IMR-90 (cell line): ENCODE measurements around the gene CDC5L. TPM values are rescaled to one million over a fixed set of nuclear protein-coding genes. Genes with fewer than 3 reads are reported as not detected.

Source experiments
- ATAC-seq: fragments of 200-7000 bp; cut with Tn5 transposase; 2 replicates; pipeline ENCODE4 v1.9.1; 2020; ENCODE audit warnings: low read depth, mild to moderate bottlenecking, moderate library complexity
- BruUV-seq: library from RNA; stranded (reverse); fragments of 400-500 nt; replicated peaks from 2 replicates; lab custom pipeline; 2021; lab: Mats Ljungman, UMichigan
- CTCF ChIA-PET: fragments of 300-600 bp; formaldehyde crosslinking; extraction: SDS; loops from one replicate; lab custom pipeline; 2021; ENCODE audit warnings: antibody characterized with exemption; lab: Yijun Ruan, JAX
- POLR2A ChIA-PET: fragments of 300-600 bp; sonication (Branson Sonifier 250); formaldehyde crosslinking; loops from one replicate; lab custom pipeline; 2022; ENCODE audit warnings: antibody characterized with exemption; ENCODE audit not compliant: unreplicated experiment; lab: Charles Lee
- DNase-seq: peaks from one replicate; pipeline ENCODE4 v3.0.0; 2013
- H2AFZ ChIP-seq: replicated peaks from 2 replicates; pipeline ENCODE3; 2013; ENCODE audit warnings: low read length, mild to moderate bottlenecking; ENCODE audit not compliant: poor library complexity
- H2AK5ac ChIP-seq: 2 replicates; pipeline ENCODE4 v1.6.1; 2013; ENCODE audit warnings: low read depth, low read length, inconsistent platforms
- H2AK9ac ChIP-seq: replicated peaks from 2 replicates; pipeline ENCODE3; 2013; ENCODE audit warnings: mild to moderate bottlenecking, low read depth, low read length, moderate library complexity; ENCODE audit not compliant: poor library complexity
- H2BK120ac ChIP-seq: 2 replicates; pipeline ENCODE4 v1.6.1; 2013; ENCODE audit warnings: low read depth, low read length, inconsistent platforms
- H2BK15ac ChIP-seq: 3 replicates; pipeline ENCODE4 v1.6.1; 2013; ENCODE audit warnings: low read depth, low read length, inconsistent platforms
- H2BK20ac ChIP-seq: 2 replicates; pipeline ENCODE4 v1.6.1; 2013; ENCODE audit warnings: low read depth, mild to moderate bottlenecking, inconsistent platforms, low read length, moderate library complexity
- H2BK5ac ChIP-seq: 2 replicates; pipeline ENCODE4 v1.6.1; 2013; ENCODE audit warnings: mild to moderate bottlenecking, low read depth, low read length, inconsistent platforms; ENCODE audit not compliant: poor library complexity, severe bottlenecking
- H3K14ac ChIP-seq: replicated peaks from 2 replicates; pipeline ENCODE4 v1.6.1; 2013; ENCODE audit warnings: low read depth, low read length, inconsistent platforms
- H3K18ac ChIP-seq: 2 replicates; pipeline ENCODE4 v1.6.1; 2013; ENCODE audit warnings: low read depth, low read length, control low read depth
- H3K23ac ChIP-seq: 2 replicates; pipeline ENCODE4 v1.6.1; 2013; ENCODE audit warnings: low read depth, low read length, inconsistent platforms
- H3K27ac ChIP-seq: 2 replicates; pipeline ENCODE4 v1.5.1; 2013; ENCODE audit warnings: mild to moderate bottlenecking, control low read depth, low read length; ENCODE audit not compliant: insufficient read depth
- H3K27me3 ChIP-seq: 2 replicates; pipeline ENCODE4 v1.6.1; 2013; ENCODE audit warnings: low read length; ENCODE audit not compliant: control insufficient read depth, insufficient read depth
- H3K36me3 ChIP-seq: 2 replicates; pipeline ENCODE4 v1.6.1; 2013; ENCODE audit warnings: low read length, mixed read lengths; ENCODE audit not compliant: control insufficient read depth, insufficient read depth
- H3K4ac ChIP-seq: 2 replicates; pipeline ENCODE4 v1.6.1; 2013; ENCODE audit warnings: low read depth, low read length, inconsistent platforms
- H3K4me1 ChIP-seq: 2 replicates; pipeline ENCODE4 v1.6.1; 2013; ENCODE audit warnings: low read length, mixed read lengths; ENCODE audit not compliant: control insufficient read depth, insufficient read depth
- H3K4me2 ChIP-seq: 2 replicates; pipeline ENCODE4 v1.6.1; 2013; ENCODE audit warnings: low read depth, mild to moderate bottlenecking, control low read depth, low read length, moderate library complexity
- H3K4me3 ChIP-seq: 2 replicates; pipeline ENCODE4 v1.5.1; 2013; ENCODE audit warnings: low read depth, mild to moderate bottlenecking, control low read depth, low read length, moderate library complexity; ENCODE audit not compliant: insufficient read depth
- H3K56ac ChIP-seq: 2 replicates; pipeline ENCODE4 v1.6.1; 2013; ENCODE audit warnings: low read length, inconsistent platforms; ENCODE audit not compliant: insufficient read depth; ENCODE audit errors: extremely low read depth
- H3K79me1 ChIP-seq, 2 experiments: 2 replicates each; pipeline ENCODE4 v1.6.1; 2013; ENCODE audit warnings: low read length in 2 of 2, inconsistent platforms in 1 of 2, low read depth in 1 of 2
- H3K9ac ChIP-seq: 2 replicates; pipeline ENCODE4 v1.6.1; 2013; ENCODE audit warnings: low read depth, low read length, control low read depth
- H3K9me1 ChIP-seq: 2 replicates; pipeline ENCODE4 v1.6.1; 2013; ENCODE audit warnings: low read length, inconsistent platforms; ENCODE audit not compliant: insufficient read depth
- H3K9me3 ChIP-seq: 2 replicates; pipeline ENCODE4 v1.6.1; 2013; ENCODE audit warnings: low read length; ENCODE audit not compliant: control insufficient read depth, insufficient read depth
- H4K20me1 ChIP-seq: 2 replicates; pipeline ENCODE4 v1.6.1; 2013; ENCODE audit warnings: low read length, inconsistent platforms; ENCODE audit not compliant: insufficient read depth
- H4K5ac ChIP-seq: 2 replicates; pipeline ENCODE4 v1.6.1; 2013; ENCODE audit warnings: mild to moderate bottlenecking, low read depth, low read length, control low read depth
- H4K8ac ChIP-seq, 2 experiments: 2 replicates each; pipeline ENCODE4 v1.6.1; 2013; ENCODE audit warnings: low read depth in 2 of 2, low read length in 2 of 2, control low read depth in 1 of 2, inconsistent platforms in 1 of 2
- H4K91ac ChIP-seq: 2 replicates; pipeline ENCODE4 v1.6.1; 2013; ENCODE audit warnings: low read depth, low read length, inconsistent platforms; ENCODE audit not compliant: insufficient read depth
- BHLHE40 ChIP-seq: fragments of 150-350 bp; IDR thresholded peaks from 2 replicates; pipeline ENCODE4 v1.6.1; 2016; ENCODE audit warnings: mild to moderate bottlenecking, low read depth, low read length
- CTCF ChIP-seq: conservative IDR thresholded peaks from 2 replicates; pipeline ENCODE4 v1.5.1; 2012; ENCODE audit warnings: mild to moderate bottlenecking, low read depth, low read length, improper control_type of control experiment
- FOS ChIP-seq: fragments of 150-350 bp; IDR thresholded peaks from 2 replicates; pipeline ENCODE4 v1.6.1; 2016; ENCODE audit warnings: low read depth, low read length
- RFX5 ChIP-seq: IDR thresholded peaks from 2 replicates; pipeline ENCODE4 v1.8.0; 2012; ENCODE audit warnings: low read depth, mild to moderate bottlenecking, low read length, moderate library complexity
- SMC3 ChIP-seq: fragments of 150-350 bp; IDR thresholded peaks from 2 replicates; pipeline ENCODE4 v1.6.1; 2016; ENCODE audit warnings: low read depth, mild to moderate bottlenecking, antibody characterized with exemption, low read length, moderate library complexity
- WGBS, 2 experiments: methylation state at CpG; one replicate each; pipeline versions ENCODE4 v1.1.5 to v1.1.7; 2013; ENCODE audit warnings: missing lambda C conversion rate in 2 of 2; ENCODE audit not compliant: insufficient read length in 1 of 2; ENCODE audit errors: extremely low coverage in 2 of 2; 5-methylcytosine and 5-hydroxymethylcytosine counted together
- dilution Hi-C: fragments of 300-500 bp; cut with HindIII; formaldehyde crosslinking; loops from one replicate; pipeline ENCODE4 v1.14.3; 2018; ENCODE audit warnings: low sequenced_read_pairs; ENCODE audit not compliant: unreplicated experiment
- in situ Hi-C: fragments of 300-500 bp; cut with MboI; formaldehyde crosslinking; loops from 3 replicates; pipeline ENCODE4 v1.14.3; 2019; ENCODE audit warnings: low sequenced_read_pairs, inconsistent platforms, mixed read lengths
- intact Hi-C: fragments of 100-400 bp; cut with micrococcal nuclease; formaldehyde crosslinking; loops from 2 replicates; pipeline ENCODE4 v1.10.0; 2022
- polyA plus RNA-seq, 3 experiments: library from polyadenylated mRNA; depleted of rRNA; stranded (reverse); fragments of >200 nt; gene quantifications; 2 replicates each; pipeline ENCODE4 v1.2.3, GENCODE V29; 2012; ENCODE audit warnings: low replicate concordance in 1 of 3
- total RNA-seq: library from RNA; depleted of rRNA; stranded (reverse); fragments of >200 nt; gene quantifications from 2 replicates; pipeline ENCODE4 v1.2.3, GENCODE V29; 2012

The CDC5L gene
- total and polyA plus RNA-seq, 2 of the 4 experiments (the other 2 are of a cell fraction): 9.9 to 17.7 TPM

GRCh38 chr6:44494011-44494501, 106.5 kb downstream of the CDC5L start:
- Histone ChIP-seq H4K20me1 (no peaks in the 10 kb centered on the region), H4K5ac (peak overlapping the region; percentile 7; the same call in 1 of the 2 replicates), H4K91ac (peak overlapping the region; percentile 56), H3K79me1 (no peaks in the 10 kb centered on the region), H3K36me3 (no peaks in the 10 kb centered on the region), H2BK15ac (0 out of 3 replicates have a peak overlapping the region, but pooled peaks have one; percentile 73), H2BK5ac (peak overlapping the region; percentile 41), H2AK9ac (peak overlapping the region; percentile 38), H3K9me3 (no peaks in the 10 kb centered on the region; the same call in 1 of the 2 replicates), H3K4me2 (no peak overlapping the region), H3K27me3 (peaks cover 24% of the 10 kb centered on the region), H4K8ac (peak overlapping the region; percentile 62 to 72), H3K9ac (no peak overlapping the region), H3K4me1 (peaks cover 14% of the 10 kb centered on the region), H2BK120ac (peak overlapping the region; percentile 86), H3K18ac (peak overlapping the region; percentile 23; the same call in 1 of the 2 replicates), H3K9me1 (peaks cover 11% of the 10 kb centered on the region), H3K27ac (no peak overlapping the region; the same call in 1 of the 2 replicates), H3K14ac (0 out of 2 replicates have a peak overlapping the region, but pooled peaks have one; percentile 55), H3K4ac (peak overlapping the region; percentile 79), H3K56ac (0 out of 2 replicates have a peak overlapping the region, but pooled peaks have one; percentile 36), H2BK20ac (peak overlapping the region; percentile 86), H2AFZ (peak overlapping the region; percentile 53), H3K23ac (no peak overlapping the region), H3K4me3 (no peak overlapping the region), H2AK5ac (peak overlapping the region; percentile 63; the same call in 1 of the 2 replicates)
- dilution Hi-C loops: no loop called here
- in situ Hi-C loops: loop anchor here (25.0 kb wide), 1 partner anchor 1218 kb away; no protein-coding TSS in a partner anchor
- BruUV-seq: no TSS peak
- no CpG with 5 or more reads among the region's 7 CpGs for WGBS, 2 experiments
- peak; percentile 14; the same call in 1 of the 2 replicates for ATAC-seq
- CTCF ChIA-PET: interaction anchor here (0.6 to 1.9 kb wide), 3 partner anchors 14 to 86 kb away, joined by 3 to 5 read pairs (median 3); no protein-coding TSS in a partner anchor
- peak; percentile 21; the same call in 1 of the 2 replicates for TF ChIP-seq FOS
- peak; percentile 24; the same call in 1 of the 2 replicates for TF ChIP-seq CTCF
- no peak for TF ChIP-seq SMC3
- no peak for TF ChIP-seq RFX5
- TF ChIP-seq BHLHE40: no peak
- intact Hi-C loops: no loop called here
- peak; percentile 76 for DNase-seq
- POLR2A ChIA-PET: no interaction called here
